Body of pancreas (tissue), 4 donors: ENCODE measurements around the gene INTS11. TPM values are rescaled to one million over a fixed set of nuclear protein-coding genes. Genes with fewer than 3 reads are reported as not detected.

Source experiments
- ATAC-seq: fragments of 150-250 bp; one replicate; pipeline ENCODE4 v1.9.1; 2016
- DNase-seq, 4 donors: peaks; one replicate each; pipeline ENCODE4 v3.0.0-alpha.2; 2019
- H3K27ac ChIP-seq, 4 donors: fragments of 200-600 bp; sonication (generic); 1 replicate in 3 of 4; 2 replicates in 1 of 4; pipeline versions ENCODE4 v1.5.1 to v1.6.1; 2016 to 2019; ENCODE audit warnings: mild to moderate bottlenecking in 1 of 4, mixed read lengths in 1 of 4, moderate library complexity in 1 of 4
- H3K27me3 ChIP-seq, 2 donors: fragments of 200-600 bp; sonication (generic); one replicate each; pipeline ENCODE4 v1.6.0; 2016; ENCODE audit warnings: mild to moderate bottlenecking in 1 of 2
- H3K36me3 ChIP-seq, 2 donors: fragments of 200-600 bp; sonication (generic); replicated peaks in 1 of 2; 2 replicates each; pipeline ENCODE4 v1.5.1; 2016; ENCODE audit warnings: low read depth in 2 of 2; ENCODE audit not compliant: insufficient read depth in 1 of 2
- H3K4me1 ChIP-seq: fragments of 200-600 bp; sonication (generic); one replicate; pipeline ENCODE4 v1.6.0; 2016
- H3K4me3 ChIP-seq, 2 donors: fragments of 200-600 bp; sonication (generic); 1 replicate in 1 of 2; 2 replicates in 1 of 2; pipeline ENCODE4 v1.5.1; 2016 to 2019
- H3K9me3 ChIP-seq, 3 donors: fragments of 200-600 bp; sonication (generic); 1 replicate in 2 of 3; 2 replicates in 1 of 3; pipeline ENCODE4 v1.5.1; 2016
- POLR2A ChIP-seq, 3 donors: fragments of 450-650 bp; IDR thresholded peaks; one replicate each; pipeline ENCODE4 v1.6.1; 2016; ENCODE audit warnings: antibody characterized with exemption in 3 of 3, mild to moderate bottlenecking in 2 of 3
- WGBS, 2 donors: methylation state at CpG; one replicate each; pipeline ENCODE4 v1.1.5; 2017; 5-methylcytosine and 5-hydroxymethylcytosine counted together
- intact Hi-C: fragments of 100-400 bp; cut with DNase I; formaldehyde crosslinking; loops from one replicate; pipeline ENCODE4 v1.15.1; 2023
- total RNA-seq, 2 donors: library from RNA; depleted of rRNA; stranded (reverse); fragments of >200 nt; gene quantifications; one replicate each; pipeline ENCODE4 v1.1.0, GENCODE V29; 2016
- TF ChIP-seq, protein P1 (sequence below), 7 experiments: fragments of 450-650 bp in 4 of 7; fragments of 200-600 bp in 3 of 7; sonication (generic) in 3 of 7; IDR thresholded peaks; one replicate each; pipeline ENCODE4 v1.5.1; 2016 to 2019; ENCODE audit warnings: antibody characterized with exemption in 7 of 7

The INTS11 gene
- total RNA-seq, 2 donors from 2014 or later = 89.0 to 189 TPM

DNA sequence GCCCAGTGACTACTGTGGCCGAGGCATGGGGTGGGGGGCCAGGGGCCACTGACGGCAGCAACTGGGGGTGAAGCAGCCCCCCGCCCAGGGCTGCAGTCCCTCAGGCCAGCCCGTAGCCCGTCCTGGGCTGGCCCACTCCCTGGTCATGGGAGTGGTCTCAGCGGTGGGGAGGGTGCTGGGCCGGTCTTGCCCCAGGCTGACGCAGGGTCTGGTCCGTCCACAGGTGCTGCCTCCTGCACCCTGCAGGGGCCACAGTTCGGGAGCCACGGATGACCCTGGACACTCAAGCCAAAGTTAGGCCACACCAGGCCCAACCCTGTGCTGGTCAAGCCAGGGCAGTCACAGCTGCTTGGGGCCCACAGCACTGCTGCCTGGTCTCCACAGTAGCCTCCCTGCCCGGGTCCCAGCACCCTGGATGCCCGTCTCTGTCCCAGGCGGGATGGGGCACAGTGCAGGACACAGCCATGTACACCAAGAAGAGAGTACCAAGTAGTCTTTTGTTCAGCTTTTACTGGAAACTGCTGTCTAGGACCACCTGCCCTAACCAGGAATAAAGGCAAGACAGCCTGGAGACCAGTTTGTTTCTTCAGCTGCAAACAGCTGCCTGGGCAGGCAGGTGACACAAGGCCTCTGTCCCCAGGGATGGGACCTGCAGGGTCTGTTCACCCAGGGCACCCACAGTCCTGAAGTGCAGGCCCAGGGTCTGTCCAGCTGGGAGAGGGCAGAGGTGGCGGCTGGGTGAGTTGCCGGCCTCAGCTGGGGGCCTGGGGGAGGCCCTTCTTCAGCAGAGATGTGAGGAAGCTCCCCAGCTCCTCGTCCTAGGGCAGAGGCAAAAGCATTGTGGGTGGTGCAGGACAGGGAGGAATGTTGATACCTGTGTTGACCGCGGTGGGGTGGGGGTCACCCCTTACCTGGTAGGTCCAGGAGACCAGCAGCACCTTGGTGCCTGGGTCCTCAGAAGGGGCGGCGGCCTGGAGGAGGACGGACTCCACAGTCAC is 13.1 kb downstream of the INTS11 start:
- 90 to 100% methylated on average over 2 to 22 of the region's 22 CpGs for WGBS, 2 donors
- H3K36me3 ChIP-seq = peaks cover 9 to 32% of the 10 kb centered on the region in 2 donors
- H3K27me3 ChIP-seq = no peaks in the 10 kb centered on the region
- intact Hi-C loops = no loop called here
- TF ChIP-seq, protein P1, sequence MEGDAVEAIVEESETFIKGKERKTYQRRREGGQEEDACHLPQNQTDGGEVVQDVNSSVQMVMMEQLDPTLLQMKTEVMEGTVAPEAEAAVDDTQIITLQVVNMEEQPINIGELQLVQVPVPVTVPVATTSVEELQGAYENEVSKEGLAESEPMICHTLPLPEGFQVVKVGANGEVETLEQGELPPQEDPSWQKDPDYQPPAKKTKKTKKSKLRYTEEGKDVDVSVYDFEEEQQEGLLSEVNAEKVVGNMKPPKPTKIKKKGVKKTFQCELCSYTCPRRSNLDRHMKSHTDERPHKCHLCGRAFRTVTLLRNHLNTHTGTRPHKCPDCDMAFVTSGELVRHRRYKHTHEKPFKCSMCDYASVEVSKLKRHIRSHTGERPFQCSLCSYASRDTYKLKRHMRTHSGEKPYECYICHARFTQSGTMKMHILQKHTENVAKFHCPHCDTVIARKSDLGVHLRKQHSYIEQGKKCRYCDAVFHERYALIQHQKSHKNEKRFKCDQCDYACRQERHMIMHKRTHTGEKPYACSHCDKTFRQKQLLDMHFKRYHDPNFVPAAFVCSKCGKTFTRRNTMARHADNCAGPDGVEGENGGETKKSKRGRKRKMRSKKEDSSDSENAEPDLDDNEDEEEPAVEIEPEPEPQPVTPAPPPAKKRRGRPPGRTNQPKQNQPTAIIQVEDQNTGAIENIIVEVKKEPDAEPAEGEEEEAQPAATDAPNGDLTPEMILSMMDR (IDR thresholded peaks at IDR 0.05) = no peak
- TF ChIP-seq POLR2A (IDR thresholded peaks at IDR 0.05) = no peak
- ATAC-seq (no peak), DNase-seq (no peak)
- no peaks in the 10 kb centered on the region for H3K9me3 ChIP-seq
- peaks cover 28% of the 10 kb centered on the region for H3K4me1 ChIP-seq
- H3K4me3 ChIP-seq = no peak overlapping the region
- no peak overlapping the region for H3K27ac ChIP-seq

DNA sequence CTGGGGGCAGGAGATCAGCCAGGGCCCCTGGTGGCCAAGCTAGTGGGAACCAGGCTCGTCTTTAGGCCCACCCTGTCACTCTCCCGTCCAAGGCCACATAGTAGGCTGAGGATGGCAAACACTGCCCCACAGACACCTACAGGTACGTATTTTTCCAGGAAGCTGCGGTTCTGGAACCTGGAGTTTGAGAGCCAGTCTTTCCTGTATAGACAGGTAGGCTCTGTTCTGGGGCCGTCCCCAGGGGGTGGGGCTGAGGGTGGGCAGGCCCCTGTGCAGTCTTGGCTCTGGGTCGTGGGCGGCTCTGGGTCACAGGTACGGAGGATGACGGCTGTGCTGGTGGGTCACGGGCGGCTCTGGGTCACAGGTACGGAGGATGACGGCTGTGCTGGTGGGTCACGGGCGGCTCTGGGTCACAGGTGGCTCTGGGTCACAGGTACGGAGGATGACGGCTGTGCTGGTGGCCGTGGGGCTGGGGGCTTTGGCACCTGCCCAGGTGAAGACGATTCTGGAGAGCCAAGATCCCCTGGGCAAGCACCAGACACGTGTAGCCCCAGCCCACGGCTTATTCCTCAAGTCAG is 13.9 kb downstream of the INTS11 start:
- no peak overlapping the region for H3K4me3 ChIP-seq
- DNase-seq (no peak), ATAC-seq (no peak)
- H3K9me3 ChIP-seq = no peaks in the 10 kb centered on the region
- WGBS, 2 donors = 72 to 82% methylated on average over 8 to 19 of the region's 21 CpGs
- TF ChIP-seq, protein P1 (IDR thresholded peaks at IDR 0.05) = no peak
- TF ChIP-seq POLR2A (IDR thresholded peaks at IDR 0.05) = no peak
- H3K36me3 ChIP-seq = peaks cover 9 to 32% of the 10 kb centered on the region in 2 donors
- H3K27me3 ChIP-seq = no peaks in the 10 kb centered on the region
- peak overlapping the region in 1 of 4 donors; percentile 11 for H3K27ac ChIP-seq
- intact Hi-C loops = no loop called here
- peaks cover 36% of the 10 kb centered on the region for H3K4me1 ChIP-seq

DNA sequence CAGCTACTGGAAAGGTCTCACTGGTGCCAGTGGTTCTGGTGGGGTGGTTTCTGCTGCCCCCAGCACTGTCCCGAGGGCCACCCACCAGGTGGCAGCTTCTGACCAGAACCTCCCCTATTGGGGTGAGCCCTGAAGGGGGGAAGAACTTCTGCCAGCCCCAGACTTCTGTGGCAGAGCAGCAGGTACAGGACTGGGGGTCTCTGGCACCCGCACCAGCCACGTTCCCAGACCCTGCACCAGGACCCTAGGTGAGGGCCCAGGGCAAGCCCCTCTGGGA is 14.4 kb downstream of the INTS11 start:
- TF ChIP-seq, protein P1 (IDR thresholded peaks at IDR 0.05) = no peak
- no peak for TF ChIP-seq POLR2A (IDR thresholded peaks at IDR 0.05)
- intact Hi-C loops = no loop called here
- Histone ChIP-seq H3K27ac (peak overlapping the region in 2 of 4 donors; percentile 11 to 79), H3K36me3 (peaks cover 9 to 32% of the 10 kb centered on the region in 2 donors), H3K4me1 (peaks cover 41% of the 10 kb centered on the region), H3K27me3 (no peaks in the 10 kb centered on the region), H3K4me3 (no peak overlapping the region), H3K9me3 (no peaks in the 10 kb centered on the region)
- WGBS, 2 donors = 50 to 75% methylated on average over 1 to 3 of the region's 3 CpGs
- no peak for DNase-seq
- ATAC-seq = no peak

DNA sequence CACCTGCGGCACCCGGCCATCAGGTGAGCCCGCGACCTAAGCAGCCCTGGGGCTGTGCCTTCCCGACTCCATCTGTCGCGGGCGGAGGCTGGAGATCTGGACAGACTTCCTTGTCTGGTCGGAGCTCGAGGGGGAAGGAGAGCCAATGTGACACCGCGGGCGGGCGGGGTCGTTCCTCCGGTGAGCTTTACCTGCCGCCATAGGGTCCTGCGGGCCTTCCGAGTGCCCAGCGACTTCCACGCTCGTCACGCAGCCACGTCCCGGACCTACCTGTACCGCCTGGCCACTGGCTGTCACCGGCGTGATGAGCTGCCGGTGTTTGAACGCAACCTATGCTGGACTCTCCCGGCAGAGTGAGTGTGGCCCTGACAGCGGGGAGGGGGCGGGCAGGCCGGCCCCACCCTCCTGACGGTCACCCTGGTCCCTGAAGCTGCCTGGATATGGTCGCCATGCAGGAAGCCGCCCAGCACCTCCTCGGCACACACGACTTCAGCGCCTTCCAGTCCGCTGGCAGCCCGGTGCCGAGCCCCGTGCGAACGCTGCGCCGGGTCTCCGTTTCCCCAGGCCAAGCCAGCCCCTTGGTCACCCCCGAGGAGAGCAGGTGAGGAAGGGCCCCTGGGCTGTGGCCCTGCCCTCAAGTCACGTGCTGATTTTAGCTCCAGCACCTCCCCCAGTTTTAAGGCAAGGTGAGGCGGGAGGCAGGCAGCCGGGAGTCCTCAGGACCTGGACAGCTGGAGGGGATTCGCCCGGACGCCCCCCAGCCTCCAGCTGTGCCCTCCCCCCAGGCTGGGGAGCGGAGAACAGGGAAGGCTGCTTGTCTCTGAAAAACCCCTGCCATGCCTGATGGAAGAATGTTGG is 15.0 kb downstream of the INTS11 start:
- 31 to 71% methylated on average over 6 to 57 of the region's 57 CpGs for WGBS, 2 donors
- peak; percentile 6 for ATAC-seq
- intact Hi-C loops = no loop called here

More for the DNA sequence above, 15.0 kb downstream of the INTS11 start:
- no peak for TF ChIP-seq POLR2A (IDR thresholded peaks at IDR 0.05)
- TF ChIP-seq, protein P1 (IDR thresholded peaks at IDR 0.05) = no peak
- peak overlapping the region; percentile 79 to 97 (median 90) for H3K27ac ChIP-seq
- peaks cover 9 to 27% of the 10 kb centered on the region in 2 donors for H3K36me3 ChIP-seq
- H3K4me3 ChIP-seq = peak overlapping the region; percentile 78 to 91
- peaks cover 47% of the 10 kb centered on the region for H3K4me1 ChIP-seq
- H3K9me3 ChIP-seq = no peaks in the 10 kb centered on the region
- DNase-seq = peak; percentile 48 to 60 (median 60)
- H3K27me3 ChIP-seq = no peaks in the 10 kb centered on the region
